ENCODE data around the gene HOXD12.
A peak's percentile ranks its signal among the peaks of the same experiment; 100 is the strongest.

- TF ChIP-seq CTCF (optimal IDR thresholded peaks at IDR 0.05 in 1 of 3, IDR thresholded peaks at IDR 0.05 in 1 of 3, conservative IDR thresholded peaks at IDR 0.05 in 1 of 3; ENCODE audit: extremely low read depth in 1 of 3, insufficient read depth in 2 of 3, low read length in 3 of 3): no peak
- peak; percentile 71 for TF ChIP-seq EZH2 (IDR thresholded peaks at IDR 0.05; ENCODE audit: low read length)
These were observed 23.3 kb downstream of the HOXD12 start, which contains the start of gene HOXD9 for GRCh38 chr2:176122683-176123410.

All from keratinocyte (primary cell).